Measurements from ENCODE around the gene UNC13D.

The UNC13D gene

GRCh38 chr17:75808905-75809621 lies 35.1 kb downstream of the UNC13D start:
- DNase-seq (ENCODE audit: insufficient read length, low spot score) = no peak
- no peak for TF ChIP-seq CTCF (IDR thresholded peaks at IDR 0.05; ENCODE audit: insufficient read depth, missing control alignments)
- no peak for FAIRE-seq

GRCh38 chr17:75808549-75808904 lies 35.7 kb downstream of the UNC13D start:
- no peak for FAIRE-seq
- no peak for DNase-seq (ENCODE audit: insufficient read length, low spot score)
- TF ChIP-seq CTCF (IDR thresholded peaks at IDR 0.05; ENCODE audit: insufficient read depth, missing control alignments) = no peak

GRCh38 chr17:75807861-75808260 lies 36.3 kb downstream of the UNC13D start:
- DNase-seq (ENCODE audit: insufficient read length, low spot score) (no peak), FAIRE-seq (no peak)
- TF ChIP-seq CTCF (IDR thresholded peaks at IDR 0.05; ENCODE audit: insufficient read depth, missing control alignments) = no peak

- no peak for TF ChIP-seq CTCF (IDR thresholded peaks at IDR 0.05; ENCODE audit: insufficient read depth, missing control alignments)
- no peak for FAIRE-seq
- DNase-seq (ENCODE audit: insufficient read length, low spot score) = no peak
Measured at GRCh38 chr17:75806822-75807500, 37.2 kb downstream of the UNC13D start.

- FAIRE-seq (no peak), DNase-seq (ENCODE audit: insufficient read length, low spot score) (no peak)
- no peak for TF ChIP-seq CTCF (IDR thresholded peaks at IDR 0.05; ENCODE audit: insufficient read depth, missing control alignments)
Measured at GRCh38 chr17:75803883-75804282, 40.3 kb downstream of the UNC13D start.

- TF ChIP-seq CTCF (IDR thresholded peaks at IDR 0.05; ENCODE audit: insufficient read depth, missing control alignments) = no peak
- FAIRE-seq (no peak), DNase-seq (ENCODE audit: insufficient read length, low spot score) (no peak)
Measured at GRCh38 chr17:75799402-75799801, 44.8 kb downstream of the UNC13D start.
